DMS153 treated with DMSO at 0.1 percent for 48 hours (cell line): ENCODE measurements around the gene ARL10.

Experiments
- DNase-seq: peaks from one replicate; lab custom pipeline; 2025; ENCODE audit not compliant: unreplicated experiment; lab: John Stamatoyannopoulos, UW

Gene ARL10

DNA sequence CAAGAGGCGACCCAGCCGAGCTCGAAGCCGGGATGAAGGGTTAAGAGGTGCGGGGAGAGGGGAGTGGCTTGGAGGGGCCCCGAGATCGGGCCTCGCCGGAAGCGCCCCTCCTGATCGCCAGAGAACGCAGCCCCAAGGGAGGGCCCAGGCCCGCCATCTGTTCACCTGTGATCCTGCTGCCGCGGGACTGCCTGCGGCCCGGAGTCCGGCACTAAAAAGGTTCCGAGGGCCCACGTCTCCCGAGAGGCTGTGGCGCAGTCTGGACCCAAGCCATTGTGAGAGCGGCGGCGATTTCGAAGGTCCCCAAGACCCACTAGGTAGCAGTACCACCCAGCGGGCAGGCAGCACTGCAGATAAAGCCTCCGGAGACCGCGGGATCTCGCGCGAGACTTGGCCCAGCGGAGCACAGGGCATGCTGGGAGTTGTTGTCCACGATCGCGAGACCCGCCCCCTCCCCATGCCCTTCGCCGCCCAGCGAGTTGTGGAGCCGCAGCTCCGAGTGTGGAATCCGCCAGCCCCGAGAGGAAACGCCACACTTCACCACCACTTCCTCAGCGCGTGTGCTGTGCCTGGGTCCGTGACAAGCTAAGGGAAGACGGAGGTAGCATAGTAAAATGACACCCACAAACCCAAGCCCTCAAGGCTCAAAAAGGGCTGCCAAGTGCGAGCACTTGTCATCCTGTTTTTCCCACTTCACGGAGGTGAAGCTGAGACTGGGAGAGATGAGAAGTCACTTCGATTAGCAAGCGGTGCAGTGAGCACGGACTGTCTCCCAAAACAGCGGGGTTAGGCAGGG is 3.7 kb upstream of the ARL10 start, which contains the start of gene KIAA1191:
KIAA1191 (minus strand) TSS at position 328 of the 796 bp plus-strand sequence. CDS start 2,256 bp downstream, outside the sequence.
- peak; percentile 43 for DNase-seq

DNA sequence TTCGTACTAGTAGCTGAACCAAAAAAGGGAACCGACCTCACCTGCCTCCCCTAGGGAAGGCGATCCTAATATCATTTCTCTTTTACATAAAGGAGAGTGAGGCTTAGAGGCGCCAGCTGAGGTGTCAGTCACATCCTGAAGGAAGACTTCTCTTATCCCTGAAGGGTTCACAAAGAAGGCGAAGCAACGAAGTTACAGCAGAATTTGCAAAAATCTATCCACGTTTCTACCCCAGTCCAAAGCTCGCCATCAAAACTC is 3.1 kb upstream of the ARL10 start:
- DNase-seq = no peak

DNA sequence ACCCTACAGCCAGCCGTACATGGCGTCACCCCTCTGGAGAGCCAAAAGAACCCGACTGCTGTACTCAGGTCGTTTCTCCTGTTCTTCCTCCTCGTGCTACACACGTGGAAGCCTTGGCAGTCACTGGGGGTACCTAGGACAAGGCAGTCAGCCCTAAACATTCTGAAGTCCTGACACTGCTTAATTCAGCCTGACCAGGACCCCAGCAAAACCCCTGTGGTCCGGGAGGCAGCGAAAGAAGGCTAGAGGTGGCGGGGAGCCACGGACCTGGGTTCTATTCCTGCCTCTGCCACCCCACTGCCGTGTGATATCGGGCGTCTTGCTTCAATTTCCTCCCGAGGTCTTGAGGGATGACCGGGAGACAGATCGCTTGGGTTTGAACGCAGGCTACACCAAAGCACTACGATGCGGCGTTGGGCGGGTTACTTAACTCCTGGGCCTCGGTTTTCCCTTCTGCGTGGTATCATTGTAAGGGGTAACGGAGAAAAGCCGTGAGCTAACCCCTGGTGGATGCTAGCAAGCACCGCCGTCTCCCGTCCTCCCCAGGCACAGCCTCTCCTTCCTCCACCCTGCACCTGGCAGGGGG is 429 bp upstream of the ARL10 start:
- no peak for DNase-seq

- no peak for DNase-seq
Measured at GRCh38 chr5:176366232-176366894, 1.1 kb downstream of the ARL10 start.

GRCh38 chr5:176368726-176369125 is 3.4 kb downstream of the ARL10 start:
- no peak for DNase-seq

GRCh38 chr5:176369934-176370711 is 4.8 kb downstream of the ARL10 start:
- DNase-seq = no peak

DNA sequence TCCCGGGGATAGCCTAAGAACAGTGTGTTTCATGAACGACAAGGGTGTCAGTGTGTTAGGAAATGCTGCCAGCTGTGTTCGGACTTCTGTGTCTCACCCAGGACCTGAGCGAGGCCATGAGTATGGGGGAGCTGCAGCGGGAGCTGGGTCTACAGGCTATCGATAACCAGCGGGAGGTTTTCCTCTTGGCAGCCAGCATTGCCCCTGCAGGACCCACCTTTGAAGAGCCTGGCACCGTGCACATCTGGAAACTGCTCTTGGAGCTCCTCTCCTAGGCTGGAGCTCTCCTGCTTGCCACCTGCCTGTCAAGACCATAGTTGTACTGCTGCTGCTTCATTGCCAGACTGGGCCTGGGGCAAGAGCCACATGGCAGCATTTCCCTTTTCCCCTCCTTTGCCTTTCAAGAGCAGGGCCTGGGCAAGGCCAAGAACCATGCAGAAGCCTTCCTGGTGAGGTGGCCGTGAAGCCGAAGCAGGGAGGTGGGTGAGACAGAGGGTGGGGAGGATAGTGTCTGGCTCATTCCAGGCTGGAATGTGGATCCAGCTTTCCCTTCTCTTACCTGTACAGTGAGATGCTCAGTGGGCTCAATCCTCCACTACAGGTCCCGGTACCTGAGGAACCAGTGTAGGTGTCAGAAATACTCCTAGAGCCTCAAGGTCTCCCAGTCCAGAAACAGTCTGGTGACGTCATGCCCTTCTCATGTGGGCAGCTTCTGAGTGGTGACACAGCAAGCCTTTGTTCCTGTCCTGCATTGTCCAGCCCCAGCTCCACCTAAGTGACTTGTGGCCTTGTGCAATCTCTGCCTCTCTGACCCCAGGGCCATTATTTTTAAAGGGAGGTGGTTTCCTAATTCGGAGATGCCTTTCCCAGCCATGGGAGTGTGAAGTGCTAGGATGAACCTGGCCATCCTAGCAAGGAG is 6.6 kb downstream of the ARL10 start:
- DNase-seq = no peak

- DNase-seq = no peak
Measured at GRCh38 chr5:176373100-176373818, 8.0 kb downstream of the ARL10 start.

- DNase-seq = no peak
Measured at GRCh38 chr5:176379881-176380280, 14.6 kb downstream of the ARL10 start.

DNA sequence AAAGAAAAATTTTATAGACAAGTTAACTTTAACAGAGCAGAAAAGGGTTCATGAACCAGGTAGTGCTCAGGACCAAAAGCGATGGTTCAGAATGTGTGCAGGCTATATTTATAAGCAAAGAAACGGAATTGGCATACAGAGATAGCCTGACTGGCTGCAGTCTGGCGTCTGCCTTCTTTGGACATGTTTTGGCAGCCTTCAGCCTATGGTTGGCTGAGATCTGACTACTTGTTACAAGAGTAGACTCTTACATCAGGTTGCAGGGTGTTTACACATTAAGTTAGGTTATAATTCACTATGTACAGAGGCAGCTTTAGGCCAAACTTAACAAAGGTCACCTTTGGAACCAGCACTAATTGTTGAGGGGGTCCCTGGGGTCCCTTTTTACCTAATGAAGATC is 16.1 kb downstream of the ARL10 start:
- DNase-seq = no peak

GRCh38 chr5:176381979-176382378 is 16.7 kb downstream of the ARL10 start:
- no peak for DNase-seq

DNA sequence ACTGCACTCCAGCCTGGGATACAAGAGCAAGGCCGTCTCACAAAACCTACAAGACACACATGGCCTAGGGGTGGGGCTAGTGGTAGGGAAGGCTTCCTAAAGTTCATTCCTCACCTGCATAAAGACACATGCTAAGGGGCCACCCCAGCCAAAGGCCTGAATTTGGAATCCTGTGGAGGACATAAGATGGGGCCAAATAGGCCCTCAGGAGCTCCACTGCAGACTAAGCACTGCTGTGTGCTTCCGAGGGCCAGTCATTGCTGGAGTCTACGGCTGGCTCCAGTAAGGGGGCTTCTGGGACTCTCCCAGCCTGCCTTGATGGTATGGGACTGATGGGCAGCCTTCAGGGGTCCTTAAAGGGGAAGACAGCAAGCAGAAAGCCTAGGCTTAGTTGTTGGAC is 17.4 kb downstream of the ARL10 start:
- no peak for DNase-seq

- no peak for DNase-seq
Measured at GRCh38 chr5:176383248-176383905, 18.1 kb downstream of the ARL10 start.

DNA sequence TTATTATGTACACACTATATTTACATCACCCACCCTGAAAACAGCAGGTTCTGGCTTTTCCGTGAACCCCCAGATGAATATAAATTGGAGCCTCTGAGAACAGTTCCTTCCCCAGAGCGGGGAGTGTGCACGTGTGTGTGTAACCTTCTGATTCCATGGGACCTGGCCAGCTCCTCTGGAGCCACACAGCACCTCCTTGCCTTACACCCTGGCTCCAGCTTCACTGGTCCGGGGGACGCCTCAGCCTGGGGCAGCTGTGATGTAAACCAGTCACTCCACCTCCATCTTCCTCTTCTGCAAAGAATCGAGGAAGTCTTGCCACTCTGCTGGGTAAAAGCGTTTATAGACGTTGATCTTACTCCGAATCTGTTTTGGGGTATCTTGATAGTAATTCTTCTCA is 18.7 kb downstream of the ARL10 start:
- DNase-seq = no peak

DNA sequence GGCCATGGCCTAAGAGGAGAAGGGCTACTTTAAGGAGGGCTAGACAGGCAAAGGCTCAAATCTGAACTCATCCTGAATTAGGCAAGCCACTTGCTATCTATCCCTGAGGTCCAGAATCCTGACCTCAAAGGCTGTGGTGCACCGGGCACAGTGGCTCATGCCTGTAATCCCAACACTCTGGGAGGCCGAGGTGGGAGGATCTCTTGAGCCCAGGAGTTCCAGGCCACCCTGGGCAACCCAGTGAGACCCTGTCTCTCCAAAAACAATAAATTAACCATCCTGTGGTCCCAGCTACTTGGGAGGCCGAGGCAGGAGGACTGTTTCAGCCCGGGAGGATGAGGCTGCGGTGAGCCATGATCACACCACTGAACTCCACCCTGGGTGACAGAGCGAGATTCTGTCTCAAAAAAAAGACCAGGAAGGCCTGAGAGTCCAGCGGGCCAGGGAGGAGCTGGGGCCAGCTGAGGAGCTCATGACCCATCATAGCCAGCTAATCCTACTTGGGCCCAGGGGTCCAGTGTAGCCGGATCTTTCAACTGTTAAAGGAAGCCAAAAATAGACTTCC is 19.2 kb downstream of the ARL10 start:
- no peak for DNase-seq

GRCh38 chr5:176384991-176385390 is 19.7 kb downstream of the ARL10 start:
- no peak for DNase-seq

GRCh38 chr5:176386491-176386890 is 21.2 kb downstream of the ARL10 start:
- DNase-seq = no peak

DNA sequence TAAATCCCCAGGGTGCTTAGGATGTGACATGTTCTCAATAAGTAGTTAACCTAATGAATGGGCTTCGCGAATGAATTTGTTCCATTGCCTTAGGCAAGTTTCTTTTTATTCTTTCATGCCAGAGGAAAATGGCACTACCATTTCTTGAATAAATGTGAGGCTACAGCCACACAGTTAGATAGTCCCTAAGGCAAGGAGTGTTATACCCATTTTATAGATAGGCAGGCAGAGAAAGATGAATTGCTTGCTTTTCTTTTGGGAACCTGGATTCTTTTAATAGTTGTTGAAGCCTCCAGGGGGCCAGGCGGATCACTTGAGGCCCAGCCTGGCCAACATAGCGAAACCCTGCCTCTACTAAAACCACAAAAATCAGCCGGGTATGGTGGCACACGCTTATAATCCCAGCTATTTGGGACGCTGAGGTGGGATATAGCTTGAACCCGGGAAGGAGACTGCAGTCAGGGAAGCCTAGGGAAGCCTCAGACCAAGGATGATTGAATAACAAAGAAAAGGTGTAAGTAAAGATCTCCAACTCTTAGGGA is 22.2 kb downstream of the ARL10 start:
- no peak for DNase-seq

DNA sequence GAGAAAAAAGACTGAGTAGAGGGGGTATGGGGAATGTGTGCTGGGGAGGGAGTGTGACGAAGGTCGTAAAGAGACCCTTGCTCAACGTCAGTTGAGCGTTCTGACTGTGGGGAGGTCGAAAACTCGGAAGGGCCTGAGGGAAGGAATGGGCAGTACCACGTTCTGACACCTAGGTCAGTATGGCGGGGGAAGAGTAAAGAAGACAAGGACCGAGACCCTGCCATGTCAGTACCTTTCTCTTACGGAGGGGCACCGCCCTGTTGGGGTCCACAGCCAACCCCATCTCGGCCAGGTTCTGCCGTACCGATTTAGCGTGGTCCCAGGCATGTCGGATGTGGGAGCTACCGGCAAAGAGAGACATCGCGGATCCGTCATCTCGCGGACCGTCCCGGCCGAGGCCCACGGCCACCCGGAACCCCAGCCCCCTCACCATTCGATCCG is 22.7 kb downstream of the ARL10 start:
- no peak for DNase-seq
